ENCODE data around the gene IL1RAPL1.

IL1RAPL1 gene

GRCh38 chrX:29834311-29834710, 1247.1 kb downstream of the IL1RAPL1 start:
- DNase-seq: no peak

- DNase-seq: no peak
These were observed 1247.5 kb downstream of the IL1RAPL1 start for GRCh38 chrX:29834764-29835163.

- DNase-seq: no peak
These were observed 1254.5 kb downstream of the IL1RAPL1 start for GRCh38 chrX:29841750-29842149.

DNA sequence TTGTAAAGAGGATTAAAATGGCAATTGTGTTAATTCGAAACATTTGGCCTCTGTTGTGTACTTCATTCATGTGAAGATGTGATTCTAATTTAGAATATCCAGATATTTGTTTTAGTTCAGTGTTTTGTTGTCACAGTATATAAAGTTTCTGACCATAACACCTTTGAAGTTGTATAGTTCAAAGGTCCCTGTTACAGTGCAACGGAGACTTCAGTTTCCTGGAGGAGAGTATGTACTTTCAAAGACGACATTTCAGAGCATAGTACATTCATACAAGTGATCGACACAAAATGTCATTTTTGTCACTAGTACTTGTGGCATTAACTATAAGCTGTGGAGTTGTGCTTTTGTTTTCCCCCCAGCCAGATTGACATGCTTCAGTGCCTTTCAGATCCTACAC, 1255.3 kb downstream of the IL1RAPL1 start:
- no peak for DNase-seq

- DNase-seq: no peak
These were observed 1264.8 kb downstream of the IL1RAPL1 start for GRCh38 chrX:29851857-29852605.

- no peak for DNase-seq
These were observed 1265.5 kb downstream of the IL1RAPL1 start for GRCh38 chrX:29852767-29853166.

GRCh38 chrX:29858714-29859113, 1271.5 kb downstream of the IL1RAPL1 start:
- no peak for DNase-seq

DNA sequence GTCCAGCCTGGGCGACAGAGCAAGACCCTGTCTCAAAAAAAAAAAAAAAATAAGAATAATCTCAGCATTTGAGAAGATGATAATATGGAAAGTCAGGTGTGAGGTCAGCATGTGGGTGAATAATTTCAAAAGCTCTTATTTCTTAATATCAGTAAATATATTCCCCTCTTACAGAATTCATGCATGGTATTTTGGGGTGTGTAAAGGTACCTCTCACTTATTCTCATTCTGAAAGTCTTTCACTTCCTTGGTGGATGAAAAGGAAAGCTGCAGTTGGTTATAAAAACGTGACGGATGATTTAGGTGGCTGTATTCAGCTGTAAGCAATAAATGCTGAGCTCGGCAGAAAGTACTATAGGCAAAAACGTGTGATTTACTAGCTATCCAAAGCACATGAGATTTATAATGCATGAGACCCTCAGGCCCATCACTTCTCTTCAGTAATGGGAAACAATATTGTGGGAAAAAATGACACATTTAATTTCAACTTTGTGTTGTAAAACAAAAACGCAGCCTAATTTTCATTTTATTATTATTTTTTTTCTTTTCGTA, 1275.0 kb downstream of the IL1RAPL1 start:
- DNase-seq: no peak

DNA sequence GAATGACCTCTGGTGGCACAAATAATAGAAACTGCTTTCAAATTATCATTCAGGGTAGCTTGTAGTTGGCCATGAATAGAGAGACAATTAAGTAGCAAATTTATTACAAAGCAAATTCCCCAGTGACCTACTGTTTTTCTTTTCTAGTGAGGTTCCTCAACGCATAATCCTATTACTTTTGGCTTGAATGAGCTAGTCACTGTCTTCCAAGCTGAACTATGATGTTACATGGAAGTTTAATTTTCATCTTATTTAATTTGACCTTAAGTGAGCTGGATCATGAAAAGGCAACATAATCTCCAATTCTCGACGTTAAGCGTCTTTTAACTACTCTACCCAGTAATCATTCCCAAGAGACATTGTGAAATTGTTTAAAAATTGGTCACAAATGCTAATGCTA, 1280.7 kb downstream of the IL1RAPL1 start:
- no peak for DNase-seq

- DNase-seq: no peak
These were observed 1282.6 kb downstream of the IL1RAPL1 start for GRCh38 chrX:29869837-29870236.

GRCh38 chrX:29870608-29871007, 1283.4 kb downstream of the IL1RAPL1 start:
- DNase-seq: no peak

- no peak for DNase-seq
These were observed 1285.6 kb downstream of the IL1RAPL1 start for GRCh38 chrX:29872831-29873230.

DNA sequence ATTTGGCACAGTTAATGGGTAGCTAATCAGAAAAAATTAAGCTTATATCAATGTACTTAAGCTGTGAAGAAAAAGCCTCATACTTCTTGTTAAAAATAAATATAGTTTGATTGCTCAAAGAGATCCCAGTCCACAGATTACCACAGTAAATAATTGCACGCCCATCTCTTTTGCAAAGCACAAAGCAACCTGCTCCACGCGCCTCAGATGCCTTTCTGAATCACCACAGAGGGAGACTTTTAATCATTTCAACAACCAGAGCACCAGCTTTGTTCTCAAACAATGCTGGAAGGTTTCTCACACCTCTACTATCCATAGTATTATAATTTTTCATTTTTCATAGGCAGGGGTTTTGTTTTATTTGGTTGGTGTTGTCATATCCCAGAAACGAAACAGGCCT, 1289.5 kb downstream of the IL1RAPL1 start:
- DNase-seq: no peak

DNA sequence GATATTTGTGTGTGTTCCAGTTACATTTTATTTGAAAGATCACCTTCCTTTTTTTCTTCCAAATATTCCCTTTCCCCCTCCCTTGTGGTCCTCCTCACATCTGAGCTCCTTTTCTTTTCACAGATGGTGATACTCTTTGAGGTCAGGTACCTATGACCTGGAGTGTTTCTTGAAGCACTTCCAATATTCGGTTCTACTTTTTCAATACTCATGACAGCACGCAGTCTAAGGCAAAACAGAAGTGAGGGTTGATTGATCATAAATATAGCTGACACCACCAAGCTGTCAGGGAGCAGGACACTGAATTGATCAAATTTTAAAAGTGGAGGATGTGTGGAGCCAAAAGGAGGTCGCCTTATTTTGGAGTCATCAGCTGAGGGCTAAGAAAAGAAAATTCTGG, 1293.7 kb downstream of the IL1RAPL1 start:
- DNase-seq: no peak

DNA sequence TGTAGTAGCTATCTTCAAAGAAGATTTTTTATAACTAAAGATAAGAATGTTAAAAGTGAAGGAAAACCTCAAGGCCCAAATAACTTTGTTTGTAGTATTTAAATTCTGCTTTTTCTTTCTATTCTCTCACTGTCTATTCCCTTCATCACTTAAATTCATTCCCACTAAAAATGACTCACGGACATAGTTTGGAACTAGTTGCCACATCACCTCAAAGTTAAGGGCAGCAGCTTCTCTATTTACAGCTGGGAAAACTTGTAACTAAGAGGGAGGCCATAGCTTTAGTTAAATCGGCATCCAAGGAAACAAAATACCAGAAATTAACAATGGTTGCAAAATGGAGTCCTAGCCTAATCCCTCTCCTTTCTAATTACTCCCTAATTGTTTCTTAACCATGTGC, 1302.8 kb downstream of the IL1RAPL1 start:
- no peak for DNase-seq

DNA sequence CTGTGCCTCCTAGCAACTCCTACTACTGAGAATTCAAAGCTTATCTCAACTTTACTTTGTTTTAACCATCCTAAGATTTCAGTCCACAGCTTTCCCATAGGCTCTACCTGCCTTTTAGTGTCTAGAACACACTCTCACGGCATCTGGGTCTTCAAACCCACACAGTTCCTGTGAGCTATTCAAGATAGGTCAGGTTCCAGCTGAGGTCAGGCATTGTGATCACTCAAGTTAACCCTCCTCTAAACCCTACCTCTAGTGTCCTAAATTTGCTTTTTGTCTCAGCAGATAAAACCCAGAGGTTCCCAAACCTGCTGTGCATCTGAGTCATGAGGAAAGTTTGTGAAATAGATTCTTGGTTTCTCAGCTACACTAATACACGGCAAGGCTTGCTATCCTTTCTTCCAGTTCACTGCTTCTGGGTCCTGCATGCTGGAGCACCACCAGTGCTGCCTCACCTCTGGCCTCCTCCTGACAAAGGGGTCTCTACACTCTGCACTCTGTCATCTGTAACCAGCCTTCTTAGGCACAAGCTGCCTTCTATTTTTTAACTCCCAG, 1303.5 kb downstream of the IL1RAPL1 start:
- DNase-seq: no peak

DNA sequence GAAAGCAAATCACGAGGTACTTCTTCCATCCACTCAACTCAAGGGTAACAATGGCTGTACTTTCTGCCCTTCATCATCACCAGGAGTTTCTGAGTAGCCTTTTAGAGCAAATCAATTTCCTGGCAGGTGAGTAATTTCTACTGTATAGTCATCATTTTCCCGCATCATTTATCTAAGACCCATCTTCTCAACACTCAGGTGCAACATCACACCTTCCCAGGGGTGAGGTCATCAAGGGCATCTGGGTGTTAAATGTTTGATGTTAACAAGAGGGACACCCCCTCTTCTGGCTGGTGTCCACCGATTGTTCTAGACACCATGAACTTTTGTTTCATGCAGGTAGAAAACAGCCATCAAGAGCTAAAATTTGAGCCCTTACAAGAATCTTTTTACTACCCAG, 1314.8 kb downstream of the IL1RAPL1 start:
- no peak for DNase-seq

- peak; percentile 5 for DNase-seq
These were observed 1316.1 kb downstream of the IL1RAPL1 start for GRCh38 chrX:29903360-29903759.

DNA sequence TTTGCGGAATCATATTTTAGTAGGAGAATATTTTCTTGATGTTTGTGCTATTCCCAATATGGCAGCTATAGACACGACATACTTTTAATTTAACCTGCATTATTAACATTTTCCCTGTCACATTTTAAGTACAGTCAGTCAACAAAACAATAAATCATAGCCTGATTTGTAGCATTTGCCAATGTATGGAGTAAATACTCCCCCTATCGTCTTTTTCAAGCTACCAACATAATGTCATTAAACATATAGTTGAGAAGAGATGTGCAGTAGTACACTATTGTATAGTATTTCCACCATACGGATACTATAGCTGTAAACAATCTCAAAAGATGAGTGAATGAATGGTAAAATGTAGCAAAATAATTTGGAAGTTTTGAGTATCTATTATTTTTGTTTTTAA, 1324.4 kb downstream of the IL1RAPL1 start:
- DNase-seq: no peak

GRCh38 chrX:29913647-29914046, 1326.4 kb downstream of the IL1RAPL1 start:
- DNase-seq: no peak

- no peak for DNase-seq
These were observed 1335.4 kb downstream of the IL1RAPL1 start for GRCh38 chrX:29922607-29923006.

DNA sequence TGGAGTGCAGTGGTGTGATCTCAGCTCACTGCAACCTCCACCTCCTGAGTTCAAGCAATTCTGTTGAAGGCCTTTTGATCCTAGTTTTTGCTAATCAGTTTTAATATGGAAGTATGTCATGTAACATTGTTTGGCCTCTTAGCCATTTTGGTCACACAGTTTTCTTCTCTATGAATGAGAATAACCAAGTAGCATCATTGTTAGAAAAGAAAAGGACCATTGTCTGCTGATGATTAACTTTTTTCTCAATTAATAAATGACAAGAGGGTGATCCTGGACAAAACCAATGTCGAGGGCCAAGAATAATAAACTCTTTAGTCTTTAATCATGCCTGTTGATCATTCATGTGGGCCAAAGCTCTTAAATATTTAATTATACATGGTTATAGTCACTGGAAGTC, 1338.8 kb downstream of the IL1RAPL1 start:
- DNase-seq: no peak

DNA sequence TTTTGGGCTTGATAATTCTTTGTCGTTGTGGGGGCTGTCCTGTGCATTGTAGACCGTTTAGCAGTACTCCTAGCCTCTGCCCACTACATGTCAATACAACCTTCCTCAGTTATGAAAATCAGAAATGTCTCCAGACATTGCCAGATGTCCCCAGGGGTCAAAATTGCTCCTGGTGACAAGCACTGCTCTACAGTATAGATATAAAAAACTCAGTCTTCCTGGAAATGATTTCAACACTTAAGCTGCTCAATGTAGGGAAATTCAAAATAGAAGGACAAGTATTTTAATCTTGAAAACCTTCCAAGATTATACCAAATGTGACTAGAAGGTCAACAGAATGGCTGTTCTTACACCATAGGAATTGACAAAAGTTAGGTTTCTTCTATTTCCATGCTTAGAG, 1339.4 kb downstream of the IL1RAPL1 start:
- no peak for DNase-seq

DNA sequence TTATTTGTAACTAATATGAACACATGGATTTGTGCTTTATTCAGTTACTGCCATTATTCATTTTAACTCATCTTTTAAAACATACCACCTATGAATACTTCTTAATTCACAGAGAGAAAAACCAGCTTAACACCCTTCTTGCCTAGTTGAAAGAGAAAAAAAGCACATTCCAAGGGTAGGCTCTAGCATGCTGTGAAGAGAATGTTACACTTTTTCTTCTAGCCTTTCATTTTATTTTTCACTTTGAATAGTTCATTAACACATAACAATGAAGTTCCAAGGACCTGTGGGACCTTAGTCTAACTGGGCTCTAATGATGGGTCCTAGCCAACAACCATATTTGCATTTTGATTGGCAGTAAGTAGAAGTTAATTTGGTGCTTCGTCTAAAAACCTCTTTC, 1348.2 kb downstream of the IL1RAPL1 start:
- DNase-seq: no peak

- DNase-seq: no peak
These were observed 1353.5 kb downstream of the IL1RAPL1 start for GRCh38 chrX:29940750-29941149.
